Neural cell (in vitro differentiated cells): ENCODE results near the gene CAMSAP3. TPM values are rescaled to one million over a fixed set of nuclear protein-coding genes. Genes with fewer than 3 reads are reported as not detected.

Source experiments
- H2AFZ ChIP-seq: fragments of 200-600, 300-800 bp; sonication (generic), shearing (Covaris generic); 2 replicates; pipeline ENCODE4 v1.6.0; 2014; ENCODE audit warnings: low read depth, mild to moderate bottlenecking, antibody characterized with exemption, low read length, moderate library complexity
- H3F3A ChIP-seq: fragments of 200-600 bp; shearing (Covaris generic); 2 replicates; pipeline ENCODE4 v1.6.1; 2016; ENCODE audit warnings: mild to moderate bottlenecking, moderate library complexity, mixed read lengths, antibody characterized with exemption, low read length; ENCODE audit not compliant: insufficient read depth, poor library complexity, severe bottlenecking
- H3K27ac ChIP-seq: fragments of 200-600, 300-800 bp; sonication (generic), shearing (Covaris generic); 2 replicates; pipeline ENCODE4 v1.5.1; 2014; ENCODE audit warnings: mild to moderate bottlenecking, low read length, moderate library complexity
- H3K27me3 ChIP-seq: fragments of 300-800, 200-600 bp; sonication (generic), shearing (Covaris generic); 2 replicates; pipeline ENCODE4 v1.6.0; 2014; ENCODE audit warnings: mild to moderate bottlenecking, low read depth, low read length, moderate library complexity; ENCODE audit not compliant: insufficient read depth
- H3K36me3 ChIP-seq: fragments of 300-800, 200-600 bp; sonication (generic), shearing (Covaris generic); 2 replicates; pipeline ENCODE4 v1.5.1; 2014; ENCODE audit warnings: mild to moderate bottlenecking, antibody characterized with exemption, low read length, moderate library complexity; ENCODE audit not compliant: insufficient read depth
- H3K4me2 ChIP-seq: fragments of 300-800, 200-600 bp; sonication (generic), shearing (Covaris generic); 2 replicates; pipeline ENCODE4 v1.6.0; 2014; ENCODE audit warnings: mild to moderate bottlenecking, low read length
- H3K4me3 ChIP-seq: fragments of 300-800, 200-600 bp; sonication (generic), shearing (Covaris generic); 2 replicates; pipeline ENCODE4 v1.5.1; 2014; ENCODE audit warnings: mild to moderate bottlenecking, low read length, moderate library complexity
- H3K79me2 ChIP-seq: fragments of 200-600 bp; shearing (Covaris generic); replicated peaks from 2 replicates; pipeline ENCODE4 v1.6.0; 2014; ENCODE audit warnings: mild to moderate bottlenecking, low read length, moderate library complexity; ENCODE audit not compliant: insufficient read depth
- H3K9ac ChIP-seq: fragments of 300-800, 200-600 bp; sonication (generic), shearing (Covaris generic); 2 replicates; pipeline ENCODE4 v1.6.1; 2016; ENCODE audit warnings: mild to moderate bottlenecking, low read length, mixed read lengths
- H3K9me2 ChIP-seq: fragments of 200-600 bp; shearing (Covaris generic); 2 replicates; pipeline ENCODE4 v1.6.1; 2016; ENCODE audit warnings: mild to moderate bottlenecking, low read length, mixed read lengths; ENCODE audit not compliant: insufficient read depth
- H3K9me3 ChIP-seq: fragments of 200-600, 300-800 bp; sonication (generic), shearing (Covaris generic); 2 replicates; pipeline ENCODE4 v1.6.1; 2016; ENCODE audit warnings: mild to moderate bottlenecking, mixed run types, low read length, moderate library complexity, mixed read lengths
- H4K20me1 ChIP-seq: fragments of 200-600 bp; shearing (Covaris generic); 2 replicates; pipeline ENCODE4 v1.6.1; 2016; ENCODE audit warnings: mild to moderate bottlenecking, mixed run types; ENCODE audit not compliant: insufficient read depth
- CTCF ChIP-seq: fragments of 450-650 bp; IDR thresholded peaks from 2 replicates; pipeline ENCODE4 v1.5.1; 2014; ENCODE audit warnings: antibody characterized with exemption, mild to moderate bottlenecking, moderate library complexity; ENCODE audit not compliant: poor library complexity, severe bottlenecking
- EP300 ChIP-seq: fragments of 450-650 bp; conservative IDR thresholded peaks from 2 replicates; pipeline ENCODE4 v1.6.1; 2014; ENCODE audit warnings: antibody characterized with exemption, mild to moderate bottlenecking, moderate library complexity; ENCODE audit not compliant: poor library complexity, severe bottlenecking
- EZH2 ChIP-seq: fragments of 200-600, 300-800 bp; shearing (Covaris generic), sonication (generic); IDR thresholded peaks from 2 replicates; pipeline ENCODE4 v1.6.1; 2014; ENCODE audit warnings: antibody characterized with exemption, low read length, borderline replicate concordance, mild to moderate bottlenecking; ENCODE audit not compliant: insufficient read depth, poor library complexity, severe bottlenecking
- MXI1 ChIP-seq: fragments of 450-650 bp; conservative IDR thresholded peaks from 2 replicates; pipeline ENCODE4 v1.6.1; 2014; ENCODE audit warnings: antibody characterized with exemption, mild to moderate bottlenecking; ENCODE audit not compliant: poor library complexity, severe bottlenecking
- POLR2AphosphoS5 ChIP-seq: IDR thresholded peaks from 2 replicates; pipeline ENCODE4 v1.6.1; 2012
- RAD21 ChIP-seq: fragments of 450-650 bp; conservative IDR thresholded peaks from 2 replicates; pipeline ENCODE4 v1.6.1; 2014; ENCODE audit warnings: antibody characterized with exemption, mild to moderate bottlenecking, moderate library complexity
- REST ChIP-seq: IDR thresholded peaks from 2 replicates; pipeline ENCODE4 v1.6.1; 2012; ENCODE audit warnings: borderline replicate concordance
- SMC3 ChIP-seq: fragments of 450-650 bp; conservative IDR thresholded peaks from 2 replicates; pipeline ENCODE4 v1.6.1; 2014; ENCODE audit warnings: antibody characterized with exemption, mild to moderate bottlenecking, moderate library complexity; ENCODE audit not compliant: poor library complexity
- TAF1 ChIP-seq: IDR thresholded peaks from 2 replicates; pipeline ENCODE4 v1.6.1; 2012; ENCODE audit warnings: low read depth
- polyA plus RNA-seq: library from polyadenylated mRNA; depleted of rRNA; stranded (reverse); fragments of >200 nt; gene quantifications from 2 replicates; pipeline ENCODE4 v1.2.3, GENCODE V29; 2014

CAMSAP3 gene
- polyA plus RNA-seq, 1 donor from 2014 or later, result 17.0 TPM

GRCh38 chr19:7565332-7565731 lies 30.3 kb upstream of the CAMSAP3 start:
- Histone ChIP-seq H3K36me3 (no peaks in the 10 kb centered on the region), H3K27me3 (no peaks in the 10 kb centered on the region), H3F3A (no peaks in the 10 kb centered on the region), H3K9ac (no peak overlapping the region), H4K20me1 (no peaks in the 10 kb centered on the region), H3K4me3 (no peak overlapping the region), H3K79me2 (no peaks in the 10 kb centered on the region), H3K27ac (no peak overlapping the region), H2AFZ (no peak overlapping the region), H3K9me2 (no peaks in the 10 kb centered on the region), H3K9me3 (no peaks in the 10 kb centered on the region), H3K4me2 (no peak overlapping the region)
- no peak for TF ChIP-seq REST
- TF ChIP-seq CTCF, result no peak
- no peak for TF ChIP-seq POLR2AphosphoS5
- no peak for TF ChIP-seq SMC3
- TF ChIP-seq EZH2, result no peak
- TF ChIP-seq MXI1, result no peak
- no peak for TF ChIP-seq EP300
- TF ChIP-seq RAD21, result no peak

- no peaks in the 10 kb centered on the region for H3K9me3 ChIP-seq
- TF ChIP-seq POLR2AphosphoS5 (no peak), TAF1 (no peak), RAD21 (no peak), EP300 (no peak), REST (no peak), SMC3 (no peak), MXI1 (no peak), CTCF (no peak), EZH2 (no peak)
- no peaks in the 10 kb centered on the region for H3K36me3 ChIP-seq
- no peaks in the 10 kb centered on the region for H3F3A ChIP-seq
- H3K9ac ChIP-seq, result no peak overlapping the region
- H3K4me3 ChIP-seq, result no peak overlapping the region
- H3K27me3 ChIP-seq, result no peaks in the 10 kb centered on the region
- H2AFZ ChIP-seq, result no peak overlapping the region
- H3K9me2 ChIP-seq, result no peaks in the 10 kb centered on the region
- no peak overlapping the region for H3K27ac ChIP-seq
- no peak overlapping the region for H3K4me2 ChIP-seq
- H4K20me1 ChIP-seq, result no peaks in the 10 kb centered on the region
- H3K79me2 ChIP-seq, result no peaks in the 10 kb centered on the region
Measured at GRCh38 chr19:7570761-7571160, 24.9 kb upstream of the CAMSAP3 start.
